ENCODE data around the gene PRUNE2.

PRUNE2 gene

DNA sequence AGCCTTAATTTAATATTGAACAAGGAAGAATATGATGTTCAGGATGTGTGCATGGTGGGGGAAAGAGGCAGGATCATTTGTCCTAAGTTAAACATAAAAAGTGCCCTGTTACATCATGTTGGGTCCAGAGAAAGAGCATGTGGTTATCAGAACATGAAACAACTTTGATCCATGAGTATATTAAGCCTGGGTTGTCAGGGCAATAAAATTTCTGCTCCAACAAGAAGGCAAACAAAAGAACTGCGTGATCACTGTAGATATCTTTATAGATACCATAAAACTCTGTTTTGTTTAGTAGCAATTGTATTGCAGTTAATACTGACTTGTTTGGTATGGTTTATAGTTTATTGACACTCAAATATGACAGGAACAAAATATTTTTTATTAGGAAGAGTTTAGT lies 106.4 kb downstream of the PRUNE2 start:
- Histone ChIP-seq H3K18ac (ENCODE audit: low read depth in 1 of 2, low read length in 2 of 2) (no peak overlapping the region), H2BK15ac (ENCODE audit: low read depth, poor library complexity, severe bottlenecking) (no peak overlapping the region), H4K91ac (ENCODE audit: low read length) (no peak overlapping the region), H3K79me1 (replicated peaks; ENCODE audit: low read length, poor library complexity, severe bottlenecking) (no peaks in the 10 kb centered on the region), H3K27me3 (ENCODE audit: control insufficient read depth in 1 of 2, insufficient read depth in 1 of 2, low read length in 2 of 2) (no peaks in the 10 kb centered on the region), H3K4me2 (ENCODE audit: low read length, poor library complexity, severe bottlenecking) (no peak overlapping the region), H2AK5ac (ENCODE audit: low read length, severe bottlenecking) (no peak overlapping the region), H3K23ac (ENCODE audit: low read length in 2 of 2) (no peak overlapping the region), H3K4me3 (ENCODE audit: insufficient read depth in 1 of 2, low read depth in 1 of 2, low read length in 2 of 2) (no peak overlapping the region), H4K8ac (ENCODE audit: low read length) (no peak overlapping the region), H3K9ac (ENCODE audit: low read length) (no peak overlapping the region), H3K14ac (ENCODE audit: low read length in 2 of 2) (no peak overlapping the region), H3K27ac (ENCODE audit: low read length, poor library complexity, severe bottlenecking) (no peak overlapping the region), H3K9me3 (ENCODE audit: control insufficient read depth, low read length) (no peaks in the 10 kb centered on the region), H3K4ac (ENCODE audit: low read depth in 1 of 2, low read length in 2 of 2) (no peak overlapping the region), H3K4me1 (ENCODE audit: control insufficient read depth, insufficient read depth, low read depth, low read length) (no peaks in the 10 kb centered on the region), H2BK120ac (ENCODE audit: low read depth, low read length) (no peak overlapping the region), H2BK5ac (ENCODE audit: low read depth, low read length, poor library complexity, severe bottlenecking) (no peak overlapping the region), H2AFZ (ENCODE audit: low read depth, low read length) (no peak overlapping the region), H3K36me3 (ENCODE audit: control insufficient read depth in 1 of 2, insufficient read depth in 2 of 2, low read depth in 1 of 2, low read length in 2 of 2) (peaks cover 0 to 2% of the 10 kb centered on the region in 2 experiments), H2BK12ac (ENCODE audit: low read length in 2 of 2) (no peak overlapping the region)
- DNase-seq: no peak
- WGBS: no CpG with 5 or more reads among the region's 1 CpG

DNA sequence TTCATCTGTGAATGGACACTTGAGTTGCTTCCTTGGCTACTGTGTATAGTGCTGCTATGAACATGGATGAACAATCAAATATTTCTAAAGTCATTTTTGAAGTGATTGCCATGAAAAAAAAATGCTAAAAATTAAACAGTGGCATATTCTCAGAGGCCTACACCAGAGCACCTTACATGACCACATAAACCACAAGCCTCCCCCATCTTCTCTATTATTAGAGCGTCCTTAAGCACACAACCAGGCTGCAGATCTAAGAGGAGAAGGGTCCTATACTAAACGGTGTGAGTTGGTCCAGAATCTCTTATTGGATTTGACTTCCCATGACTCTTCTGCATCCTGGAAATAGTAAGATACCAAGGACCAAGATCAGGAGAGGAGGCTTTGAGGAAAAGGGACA lies 107.4 kb downstream of the PRUNE2 start:
- no peak overlapping the region for H2BK15ac ChIP-seq (ENCODE audit: low read depth, poor library complexity, severe bottlenecking)
- H3K36me3 ChIP-seq (ENCODE audit: control insufficient read depth in 1 of 2, insufficient read depth in 2 of 2, low read depth in 1 of 2, low read length in 2 of 2): no peaks in the 10 kb centered on the region
- no peak overlapping the region for H3K23ac ChIP-seq (ENCODE audit: low read length in 2 of 2)
- H2BK120ac ChIP-seq (ENCODE audit: low read depth, low read length): no peak overlapping the region
- no peak overlapping the region for H3K18ac ChIP-seq (ENCODE audit: low read depth in 1 of 2, low read length in 2 of 2)
- no peak overlapping the region for H2AFZ ChIP-seq (ENCODE audit: low read depth, low read length)
- WGBS: 69% methylated on average over 2 of the region's 2 CpGs
- no peak overlapping the region for H4K91ac ChIP-seq (ENCODE audit: low read length)
- H3K4ac ChIP-seq (ENCODE audit: low read depth in 1 of 2, low read length in 2 of 2): no peak overlapping the region
- H3K27me3 ChIP-seq (ENCODE audit: control insufficient read depth in 1 of 2, insufficient read depth in 1 of 2, low read length in 2 of 2): no peaks in the 10 kb centered on the region
- no peak overlapping the region for H2BK12ac ChIP-seq (ENCODE audit: low read length in 2 of 2)
- no peaks in the 10 kb centered on the region for H3K4me1 ChIP-seq (ENCODE audit: control insufficient read depth, insufficient read depth, low read depth, low read length)
- H3K9ac ChIP-seq (ENCODE audit: low read length): no peak overlapping the region
- H3K79me1 ChIP-seq (replicated peaks; ENCODE audit: low read length, poor library complexity, severe bottlenecking): no peaks in the 10 kb centered on the region
- H3K4me3 ChIP-seq (ENCODE audit: insufficient read depth in 1 of 2, low read depth in 1 of 2, low read length in 2 of 2): no peak overlapping the region
- H3K9me3 ChIP-seq (ENCODE audit: control insufficient read depth, low read length): no peaks in the 10 kb centered on the region
- H2BK5ac ChIP-seq (ENCODE audit: low read depth, low read length, poor library complexity, severe bottlenecking): no peak overlapping the region
- no peak overlapping the region for H3K27ac ChIP-seq (ENCODE audit: low read length, poor library complexity, severe bottlenecking)
- no peak overlapping the region for H3K14ac ChIP-seq (ENCODE audit: low read length in 2 of 2)
- no peak overlapping the region for H4K8ac ChIP-seq (ENCODE audit: low read length)
- no peak overlapping the region for H3K4me2 ChIP-seq (ENCODE audit: low read length, poor library complexity, severe bottlenecking)
- no peak overlapping the region for H2AK5ac ChIP-seq (ENCODE audit: low read length, severe bottlenecking)
- no peak for DNase-seq

DNA sequence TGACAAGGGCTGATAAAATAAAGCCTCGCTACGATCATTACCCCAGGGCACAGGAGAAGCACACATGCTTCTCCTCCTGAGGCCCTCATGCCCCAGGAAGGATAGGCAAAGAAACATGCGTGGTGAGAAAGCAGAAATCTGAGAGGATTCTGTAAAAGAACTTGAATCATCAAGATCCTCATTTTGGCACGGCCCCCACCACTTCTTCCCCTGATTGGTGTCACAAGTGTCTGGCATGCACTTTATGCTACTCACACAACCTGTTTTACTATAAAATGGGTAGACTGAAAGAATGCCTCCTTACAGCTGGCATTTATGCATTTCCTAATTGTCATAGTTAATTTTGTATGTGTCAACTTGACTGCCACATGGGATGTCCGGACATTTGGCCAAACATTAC lies 109.6 kb downstream of the PRUNE2 start:
- H3K9me3 ChIP-seq (ENCODE audit: control insufficient read depth, low read length): no peaks in the 10 kb centered on the region
- no peak overlapping the region for H2BK120ac ChIP-seq (ENCODE audit: low read depth, low read length)
- no peak overlapping the region for H2BK5ac ChIP-seq (ENCODE audit: low read depth, low read length, poor library complexity, severe bottlenecking)
- no peak overlapping the region for H4K91ac ChIP-seq (ENCODE audit: low read length)
- H2BK15ac ChIP-seq (ENCODE audit: low read depth, poor library complexity, severe bottlenecking): no peak overlapping the region
- H4K8ac ChIP-seq (ENCODE audit: low read length): no peak overlapping the region
- no peak overlapping the region for H3K18ac ChIP-seq (ENCODE audit: low read depth in 1 of 2, low read length in 2 of 2)
- H3K4me2 ChIP-seq (ENCODE audit: low read length, poor library complexity, severe bottlenecking): no peak overlapping the region
- H3K23ac ChIP-seq (ENCODE audit: low read length in 2 of 2): no peak overlapping the region
- H3K4me1 ChIP-seq (ENCODE audit: control insufficient read depth, insufficient read depth, low read depth, low read length): no peaks in the 10 kb centered on the region
- H3K14ac ChIP-seq (ENCODE audit: low read length in 2 of 2): no peak overlapping the region
- H3K4me3 ChIP-seq (ENCODE audit: insufficient read depth in 1 of 2, low read depth in 1 of 2, low read length in 2 of 2): no peak overlapping the region
- no peak overlapping the region for H2AFZ ChIP-seq (ENCODE audit: low read depth, low read length)
- DNase-seq: no peak
- no peaks in the 10 kb centered on the region for H3K27me3 ChIP-seq (ENCODE audit: control insufficient read depth in 1 of 2, insufficient read depth in 1 of 2, low read length in 2 of 2)
- no peak overlapping the region for H3K27ac ChIP-seq (ENCODE audit: low read length, poor library complexity, severe bottlenecking)
- 89% methylated on average over 5 of the region's 5 CpGs for WGBS
- H3K36me3 ChIP-seq (ENCODE audit: control insufficient read depth in 1 of 2, insufficient read depth in 2 of 2, low read depth in 1 of 2, low read length in 2 of 2): no peaks in the 10 kb centered on the region
- no peak overlapping the region for H2BK12ac ChIP-seq (ENCODE audit: low read length in 2 of 2)
- H3K4ac ChIP-seq (ENCODE audit: low read depth in 1 of 2, low read length in 2 of 2): no peak overlapping the region
- no peak overlapping the region for H2AK5ac ChIP-seq (ENCODE audit: low read length, severe bottlenecking)
- H3K79me1 ChIP-seq (replicated peaks; ENCODE audit: low read length, poor library complexity, severe bottlenecking): no peaks in the 10 kb centered on the region
- no peak overlapping the region for H3K9ac ChIP-seq (ENCODE audit: low read length)

DNA sequence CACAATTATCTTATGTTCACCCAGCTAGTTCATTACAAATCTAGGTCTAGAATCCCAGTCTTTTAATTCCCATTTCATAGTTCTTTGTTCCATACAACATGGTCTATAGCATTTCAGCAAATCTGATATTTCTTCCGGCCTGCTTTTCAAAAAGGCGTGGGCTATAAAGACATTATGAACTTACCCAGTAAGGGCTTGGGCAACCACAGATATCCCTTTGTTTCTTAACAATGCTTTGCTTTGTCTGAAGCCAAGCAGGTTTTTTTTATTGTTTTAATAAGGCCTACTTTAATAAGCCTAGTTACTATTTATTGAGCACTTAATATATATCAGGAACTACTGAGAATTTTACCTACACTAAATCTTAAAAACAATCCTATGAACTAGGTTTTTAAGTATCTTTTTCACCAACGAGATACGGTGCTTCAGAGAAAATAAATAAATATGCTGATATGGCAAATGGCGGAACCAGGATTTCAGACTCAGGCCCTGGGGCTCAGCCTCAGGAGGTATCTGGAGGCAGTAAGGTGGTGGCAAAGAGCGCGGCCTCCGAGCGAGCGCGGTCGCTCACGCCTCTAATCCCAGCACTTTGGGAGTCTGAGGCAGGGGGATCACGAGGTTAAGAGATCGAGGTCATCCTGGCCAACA lies 112.0 kb downstream of the PRUNE2 start:
- no peaks in the 10 kb centered on the region for H3K79me1 ChIP-seq (replicated peaks; ENCODE audit: low read length, poor library complexity, severe bottlenecking)
- WGBS: 92% methylated on average over 15 of the region's 15 CpGs

More for the DNA sequence above, 112.0 kb downstream of the PRUNE2 start:
- no peak for DNase-seq
- no peak overlapping the region for H3K23ac ChIP-seq (ENCODE audit: low read length in 2 of 2)
- H2BK5ac ChIP-seq (ENCODE audit: low read depth, low read length, poor library complexity, severe bottlenecking): no peak overlapping the region
- H3K9ac ChIP-seq (ENCODE audit: low read length): no peak overlapping the region
- H3K4me3 ChIP-seq (ENCODE audit: insufficient read depth in 1 of 2, low read depth in 1 of 2, low read length in 2 of 2): no peak overlapping the region
- no peaks in the 10 kb centered on the region for H3K9me3 ChIP-seq (ENCODE audit: control insufficient read depth, low read length)
- H3K27me3 ChIP-seq (ENCODE audit: control insufficient read depth in 1 of 2, insufficient read depth in 1 of 2, low read length in 2 of 2): no peaks in the 10 kb centered on the region
- no peak overlapping the region for H4K8ac ChIP-seq (ENCODE audit: low read length)
- H2BK120ac ChIP-seq (ENCODE audit: low read depth, low read length): no peak overlapping the region
- H3K4ac ChIP-seq (ENCODE audit: low read depth in 1 of 2, low read length in 2 of 2): no peak overlapping the region
- H3K4me1 ChIP-seq (ENCODE audit: control insufficient read depth, insufficient read depth, low read depth, low read length): no peaks in the 10 kb centered on the region
- no peak overlapping the region for H3K14ac ChIP-seq (ENCODE audit: low read length in 2 of 2)
- H3K36me3 ChIP-seq (ENCODE audit: control insufficient read depth in 1 of 2, insufficient read depth in 2 of 2, low read depth in 1 of 2, low read length in 2 of 2): peaks cover 0 to 3% of the 10 kb centered on the region in 2 experiments
- H3K4me2 ChIP-seq (ENCODE audit: low read length, poor library complexity, severe bottlenecking): no peak overlapping the region
- no peak overlapping the region for H2AFZ ChIP-seq (ENCODE audit: low read depth, low read length)
- no peak overlapping the region for H2BK15ac ChIP-seq (ENCODE audit: low read depth, poor library complexity, severe bottlenecking)
- H2AK5ac ChIP-seq (ENCODE audit: low read length, severe bottlenecking): no peak overlapping the region
- no peak overlapping the region for H4K91ac ChIP-seq (ENCODE audit: low read length)
- no peak overlapping the region for H2BK12ac ChIP-seq (ENCODE audit: low read length in 2 of 2)
- no peak overlapping the region for H3K27ac ChIP-seq (ENCODE audit: low read length, poor library complexity, severe bottlenecking)
- H3K18ac ChIP-seq (ENCODE audit: low read depth in 1 of 2, low read length in 2 of 2): no peak overlapping the region
